ENCODE results near the gene MKNK1.
A peak's percentile ranks its signal among the peaks of the same experiment; 100 is the strongest.

Gene MKNK1

DNA sequence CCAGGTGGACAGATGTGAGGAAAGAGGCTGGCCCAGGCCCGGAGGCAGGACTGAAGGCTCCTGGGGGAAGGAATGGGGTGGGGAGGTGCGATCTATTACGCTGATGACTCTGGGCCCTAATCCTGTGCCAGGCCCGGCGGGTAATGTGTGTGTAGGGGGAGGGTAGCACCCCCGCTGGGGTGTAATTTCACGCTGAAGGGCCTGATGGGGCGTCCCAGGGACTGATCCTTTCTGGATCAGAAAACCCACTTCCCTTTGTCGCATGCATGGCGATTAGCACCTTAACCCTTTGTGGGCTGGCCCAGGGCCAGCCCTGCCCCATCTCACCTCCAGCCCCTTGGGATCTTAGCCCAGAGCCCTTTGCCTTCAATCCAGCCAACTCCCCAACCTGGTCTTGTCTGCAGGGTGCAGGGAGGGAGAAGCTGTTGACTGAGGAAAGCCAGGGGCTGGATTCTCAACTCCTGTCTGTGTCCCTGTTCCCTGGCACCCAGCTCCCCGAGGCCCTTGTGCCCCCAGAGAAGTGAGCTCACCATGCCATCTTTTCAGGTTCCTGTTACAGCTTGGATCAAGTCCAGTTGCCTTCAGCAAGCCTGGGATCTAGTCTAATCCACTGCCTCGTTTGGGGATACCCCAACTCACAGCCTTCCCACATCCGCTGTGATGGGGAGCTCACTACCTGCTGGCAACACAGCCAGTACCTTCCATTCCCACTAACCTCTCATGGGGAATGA lies 78.7 kb downstream of the MKNK1 start:
- H3K4me3 ChIP-seq (ENCODE audit: control insufficient read depth, low read depth, low read length): no peak overlapping the region
- TF ChIP-seq, protein P1, sequence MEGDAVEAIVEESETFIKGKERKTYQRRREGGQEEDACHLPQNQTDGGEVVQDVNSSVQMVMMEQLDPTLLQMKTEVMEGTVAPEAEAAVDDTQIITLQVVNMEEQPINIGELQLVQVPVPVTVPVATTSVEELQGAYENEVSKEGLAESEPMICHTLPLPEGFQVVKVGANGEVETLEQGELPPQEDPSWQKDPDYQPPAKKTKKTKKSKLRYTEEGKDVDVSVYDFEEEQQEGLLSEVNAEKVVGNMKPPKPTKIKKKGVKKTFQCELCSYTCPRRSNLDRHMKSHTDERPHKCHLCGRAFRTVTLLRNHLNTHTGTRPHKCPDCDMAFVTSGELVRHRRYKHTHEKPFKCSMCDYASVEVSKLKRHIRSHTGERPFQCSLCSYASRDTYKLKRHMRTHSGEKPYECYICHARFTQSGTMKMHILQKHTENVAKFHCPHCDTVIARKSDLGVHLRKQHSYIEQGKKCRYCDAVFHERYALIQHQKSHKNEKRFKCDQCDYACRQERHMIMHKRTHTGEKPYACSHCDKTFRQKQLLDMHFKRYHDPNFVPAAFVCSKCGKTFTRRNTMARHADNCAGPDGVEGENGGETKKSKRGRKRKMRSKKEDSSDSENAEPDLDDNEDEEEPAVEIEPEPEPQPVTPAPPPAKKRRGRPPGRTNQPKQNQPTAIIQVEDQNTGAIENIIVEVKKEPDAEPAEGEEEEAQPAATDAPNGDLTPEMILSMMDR (IDR thresholded peaks at IDR 0.05; ENCODE audit: control insufficient read depth, insufficient read depth, low read depth, low read length, missing control alignments): no peak
- no peak for DNase-seq (ENCODE audit: low read depth)

DNA sequence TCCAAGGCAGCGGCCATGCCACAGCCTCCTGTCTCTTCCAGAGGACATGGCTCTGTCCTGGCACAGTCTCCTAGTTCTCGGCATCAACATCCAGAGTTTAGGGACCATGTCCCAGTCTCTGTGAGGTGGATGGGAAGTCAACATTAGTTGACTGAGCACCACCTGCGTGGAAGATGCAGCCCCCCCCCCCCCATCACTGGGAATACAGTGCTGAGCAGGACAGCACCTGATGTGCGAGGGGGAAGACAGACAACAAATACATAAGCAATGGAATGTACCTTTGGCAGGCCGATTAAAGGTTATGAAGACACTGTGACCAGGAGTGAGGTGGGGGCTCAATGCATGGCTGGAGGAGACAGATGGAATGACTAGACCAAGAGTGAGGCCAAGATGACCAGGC lies 79.2 kb downstream of the MKNK1 start:
- no peak overlapping the region for H3K4me3 ChIP-seq (ENCODE audit: control insufficient read depth, low read depth, low read length)
- TF ChIP-seq, protein P1 (IDR thresholded peaks at IDR 0.05; ENCODE audit: control insufficient read depth, insufficient read depth, low read depth, low read length, missing control alignments): no peak
- no peak for DNase-seq (ENCODE audit: low read depth)

DNA sequence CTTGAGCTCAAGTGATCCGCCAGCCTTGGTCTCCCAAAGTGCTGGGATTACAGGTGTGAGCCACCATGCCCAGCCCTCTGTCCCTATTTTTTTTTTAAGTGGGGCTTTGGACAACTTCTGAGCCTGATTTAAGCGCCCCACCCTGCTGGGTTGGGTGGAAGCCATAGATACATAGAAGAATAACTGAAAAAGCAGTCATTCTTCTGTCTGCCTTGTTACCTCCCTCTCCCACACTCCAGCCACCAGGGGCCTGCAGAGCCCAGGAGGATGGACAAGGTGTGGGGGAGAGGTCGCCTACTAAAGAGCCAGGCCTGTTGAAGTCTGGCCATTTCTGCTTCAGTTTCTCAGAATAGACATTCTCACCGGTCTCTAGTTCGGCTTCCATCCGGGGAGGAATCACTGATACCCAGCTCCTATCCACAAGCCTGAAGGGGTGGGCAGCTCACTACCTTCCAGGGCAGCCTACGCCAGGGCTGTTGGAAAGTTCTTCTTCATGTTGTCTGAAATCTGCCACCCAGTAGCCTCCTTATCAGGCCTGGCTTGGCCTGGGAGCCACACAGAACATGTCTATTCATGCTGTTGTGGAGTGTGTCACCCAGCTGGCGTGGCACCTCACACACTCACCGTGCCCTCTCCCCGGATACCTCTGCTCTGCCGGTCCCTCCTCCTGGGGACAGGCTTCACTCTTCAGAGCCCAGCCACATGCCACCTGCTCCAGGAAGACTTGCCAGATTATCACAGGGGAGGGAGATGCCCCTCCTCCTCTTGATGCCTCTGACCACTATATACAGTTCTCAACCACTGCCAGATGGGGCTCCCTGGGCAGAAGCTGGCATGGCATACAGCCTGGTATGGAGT lies 80.3 kb downstream of the MKNK1 start:
- TF ChIP-seq, protein P1 (IDR thresholded peaks at IDR 0.05; ENCODE audit: control insufficient read depth, insufficient read depth, low read depth, low read length, missing control alignments): no peak
- no peak overlapping the region for H3K4me3 ChIP-seq (ENCODE audit: control insufficient read depth, low read depth, low read length)
- DNase-seq (ENCODE audit: low read depth): no peak

DNA sequence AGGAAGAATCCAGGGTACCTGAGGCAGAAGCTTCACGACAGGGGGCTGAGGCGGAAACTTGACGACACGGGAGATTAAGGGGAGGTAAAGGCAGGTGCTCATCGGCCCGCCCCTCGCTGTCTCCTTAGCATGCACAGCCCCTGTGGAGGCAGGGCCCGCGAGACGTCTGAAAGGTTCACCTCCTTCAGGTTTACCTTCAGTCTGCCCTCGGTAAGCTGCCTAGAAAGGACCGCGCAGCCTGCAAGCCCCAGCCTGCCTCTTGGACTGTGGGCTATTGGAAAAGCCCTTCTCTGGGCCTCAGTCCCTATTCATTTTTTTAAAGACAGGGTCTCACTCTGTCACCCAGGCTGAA lies 81.1 kb downstream of the MKNK1 start:
- TF ChIP-seq, protein P1 (IDR thresholded peaks at IDR 0.05; ENCODE audit: control insufficient read depth, insufficient read depth, low read depth, low read length, missing control alignments): no peak
- no peak for DNase-seq (ENCODE audit: low read depth)
- no peak overlapping the region for H3K4me3 ChIP-seq (ENCODE audit: control insufficient read depth, low read depth, low read length)

DNA sequence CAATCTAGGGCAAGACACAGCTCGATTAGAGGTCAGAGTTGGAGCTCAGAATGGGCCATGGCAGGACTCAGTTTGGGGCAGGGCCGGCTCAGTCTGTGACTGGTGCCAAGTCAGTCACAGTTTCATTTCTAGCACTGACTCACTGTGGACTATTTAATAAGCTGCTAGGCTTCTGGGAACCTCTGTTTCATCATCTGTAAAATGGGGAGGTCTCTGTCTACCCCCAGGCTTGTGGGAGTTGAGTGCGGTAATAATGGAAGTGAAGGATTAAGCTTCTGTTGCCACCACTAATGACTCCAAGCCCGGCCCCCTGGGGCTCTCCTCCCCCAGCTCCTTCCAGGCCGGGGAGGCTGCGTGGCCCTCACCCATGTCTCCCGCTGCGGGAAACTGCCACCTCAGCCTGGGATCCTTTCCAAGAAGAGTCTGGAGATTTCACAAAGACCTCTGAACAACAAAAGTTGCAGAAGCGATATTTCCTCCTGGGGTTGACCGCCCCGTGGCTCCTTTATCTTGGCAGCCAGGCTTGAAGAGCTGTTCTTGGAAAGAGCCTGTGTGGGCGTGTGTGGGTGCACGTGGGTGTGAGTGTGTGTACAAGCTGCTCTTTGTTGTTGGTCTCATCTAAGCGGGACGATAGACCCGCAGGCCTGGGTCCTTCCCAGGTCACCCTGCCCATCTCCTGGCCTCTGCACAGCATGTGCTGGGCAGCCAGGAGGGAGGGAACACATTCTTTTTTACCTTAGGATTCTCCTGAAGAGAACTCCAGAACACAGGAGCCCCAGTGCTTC lies 81.7 kb downstream of the MKNK1 start:
- no peak overlapping the region for H3K4me3 ChIP-seq (ENCODE audit: control insufficient read depth, low read depth, low read length)
- TF ChIP-seq, protein P1 (IDR thresholded peaks at IDR 0.05; ENCODE audit: control insufficient read depth, insufficient read depth, low read depth, low read length, missing control alignments): no peak
- DNase-seq (ENCODE audit: low read depth): peak; percentile 78

DNA sequence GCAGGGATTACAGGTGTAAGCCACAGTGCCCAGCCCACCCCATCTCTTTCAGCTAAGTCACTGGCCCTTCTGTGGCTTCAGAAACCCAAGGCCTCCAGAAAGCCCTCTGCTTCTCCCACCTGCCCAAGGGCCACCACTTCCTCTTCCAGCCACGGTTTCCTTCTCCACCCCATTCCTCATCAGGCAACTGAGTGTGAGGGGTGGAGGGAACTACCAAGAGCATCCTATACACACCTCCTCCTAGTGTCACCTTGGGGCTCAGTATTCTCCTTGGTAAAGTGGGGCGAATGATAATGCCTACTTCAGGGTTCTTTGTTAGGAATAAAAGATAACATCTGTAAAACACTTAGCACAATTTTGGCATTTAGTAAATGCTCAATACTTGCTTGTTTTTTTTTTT lies 82.7 kb downstream of the MKNK1 start:
- H3K4me3 ChIP-seq (ENCODE audit: control insufficient read depth, low read depth, low read length): no peak overlapping the region
- DNase-seq (ENCODE audit: low read depth): no peak
- TF ChIP-seq, protein P1 (IDR thresholded peaks at IDR 0.05; ENCODE audit: control insufficient read depth, insufficient read depth, low read depth, low read length, missing control alignments): no peak

All from AG09309 (cell line).